Upper lobe of left lung (tissue), 6 donors: ENCODE data around the gene TAS2R30. TPM values are rescaled to one million over a fixed set of nuclear protein-coding genes. Genes with fewer than 3 reads are reported as not detected.
"Not testable (repeated sequence)": the region's sequence is repeated elsewhere in the genome, so short reads cannot be mapped to it uniquely, and the experiment has no call there.

Experiments
- ATAC-seq, 2 donors: fragments of 200-7000 bp; cut with Tn5 transposase; one replicate each; pipeline ENCODE4 v1.9.1; 2022; ENCODE audit warnings: mild to moderate bottlenecking in 2 of 2, moderate library complexity in 2 of 2; ENCODE audit not compliant: low FRiP score in 2 of 2
- DNase-seq, 2 donors: peaks; one replicate each; pipeline ENCODE4 v3.0.0-alpha.2; 2019 to 2020
- H3K27ac ChIP-seq, 4 donors: fragments of 200-600 bp; sonication (generic); one replicate each; pipeline ENCODE4 v1.5.1; 2016 to 2019
- H3K27me3 ChIP-seq, 4 donors: fragments of 200-600 bp; sonication (generic); one replicate each; pipeline ENCODE4 v1.5.1; 2017 to 2019
- H3K36me3 ChIP-seq, 4 donors: fragments of 200-600 bp; sonication (generic); one replicate each; pipeline ENCODE4 v1.5.1; 2016 to 2019
- H3K4me1 ChIP-seq, 4 donors: fragments of 200-600 bp; sonication (generic); one replicate each; pipeline ENCODE4 v1.5.1; 2018 to 2019
- H3K4me3 ChIP-seq, 4 donors: fragments of 200-600 bp; sonication (generic); one replicate each; pipeline ENCODE4 v1.5.1; 2017 to 2019; ENCODE audit warnings: mild to moderate bottlenecking in 2 of 4, moderate library complexity in 1 of 4
- H3K9me3 ChIP-seq, 4 donors: fragments of 200-600 bp; sonication (generic); one replicate each; pipeline ENCODE4 v1.5.1; 2018 to 2019
- CTCF ChIP-seq, 6 experiments: fragments of 450-650 bp in 4 of 6; fragments of 200-600 bp in 2 of 6; sonication (generic) in 2 of 6; IDR thresholded peaks; one replicate each; pipeline ENCODE4 v1.5.1; 2016 to 2019; ENCODE audit warnings: antibody characterized with exemption in 6 of 6
- EP300 ChIP-seq, 4 donors: sonication (generic); formaldehyde crosslinking; IDR thresholded peaks; one replicate each; pipeline ENCODE4 v1.5.1; 2017; ENCODE audit warnings: antibody characterized with exemption in 4 of 4, control low read depth in 2 of 4
- POLR2A ChIP-seq, 4 donors: fragments of 450-650 bp; IDR thresholded peaks; one replicate each; pipeline ENCODE4 v1.5.1; 2016 to 2017; ENCODE audit warnings: antibody characterized with exemption in 4 of 4, mild to moderate bottlenecking in 2 of 4
- POLR2AphosphoS5 ChIP-seq, 2 donors: sonication (generic); formaldehyde crosslinking; IDR thresholded peaks; one replicate each; pipeline ENCODE4 v1.5.1; 2017; ENCODE audit warnings: antibody characterized with exemption in 2 of 2
- WGBS, 2 donors: methylation state at CpG; one replicate each; pipeline ENCODE4 v1.1.5; 2017 to 2018; 5-methylcytosine and 5-hydroxymethylcytosine counted together
- total RNA-seq, 6 donors: library from RNA; depleted of rRNA in 4 of 6; stranded (reverse); fragments of >200 nt in 4 of 6; gene quantifications; one replicate each; pipeline versions ENCODE4 v1.1.0 to v1.2.1, GENCODE V29; 2016 to 2021
- donor health status: DM: no; HTN: no; CAD: no; lungs with moderate emphysema.
- donor health status: DM: no; HTN: yes; CAD: no; lungs with severe emphysema.

The TAS2R30 gene
- total RNA-seq, 6 donors from 2014 or later, result 1.4 to 20.2 (median 6.0) TPM

GRCh38 chr12:11108862-11109261 lies 25.6 kb downstream of the TAS2R30 start:
- ATAC-seq (no peak), DNase-seq (no peak)
- Histone ChIP-seq H3K27me3 (no peaks in the 10 kb centered on the region), H3K36me3 (peaks cover 0 to 2% (median 0%) of the 10 kb centered on the region in 4 donors), H3K27ac (no peak overlapping the region), H3K4me3 (no peak overlapping the region), H3K4me1 (no peaks in the 10 kb centered on the region), H3K9me3 (peaks cover 0 to 17% (median 0%) of the 10 kb centered on the region in 4 donors)
- no peak for TF ChIP-seq POLR2AphosphoS5 (IDR thresholded peaks at IDR 0.05)
- TF ChIP-seq POLR2A (IDR thresholded peaks at IDR 0.05), result no peak
- TF ChIP-seq CTCF (IDR thresholded peaks at IDR 0.05), result no peak
- TF ChIP-seq EP300 (IDR thresholded peaks at IDR 0.05), result no peak
- WGBS, 2 donors, result 81 to 82% methylated on average over 2 of the region's 2 CpGs

- 82 to 85% methylated on average over 1 of the region's 1 CpG for WGBS, 2 donors
- H3K27me3 ChIP-seq, result no peaks in the 10 kb centered on the region
- no peak overlapping the region for H3K4me3 ChIP-seq
- peaks cover 0 to 17% (median 0%) of the 10 kb centered on the region in 4 donors for H3K9me3 ChIP-seq
- no peak overlapping the region for H3K27ac ChIP-seq
- no peaks in the 10 kb centered on the region for H3K36me3 ChIP-seq
- no peak for ATAC-seq
- H3K4me1 ChIP-seq, result no peaks in the 10 kb centered on the region
- TF ChIP-seq POLR2AphosphoS5 (IDR thresholded peaks at IDR 0.05) (no peak), EP300 (IDR thresholded peaks at IDR 0.05) (no peak), CTCF (IDR thresholded peaks at IDR 0.05) (no peak), POLR2A (IDR thresholded peaks at IDR 0.05) (no peak)
- no peak for DNase-seq
These were observed 26.7 kb downstream of the TAS2R30 start for GRCh38 chr12:11107719-11108118.

- Histone ChIP-seq H3K36me3 (no peaks in the 10 kb centered on the region), H3K4me1 (no peaks in the 10 kb centered on the region), H3K27me3 (no peaks in the 10 kb centered on the region), H3K27ac (no peak overlapping the region), H3K4me3 (no peak overlapping the region), H3K9me3 (peaks cover 0 to 8% (median 0%) of the 10 kb centered on the region in 4 donors)
- 92 to 94% methylated on average over 2 of the region's 2 CpGs for WGBS, 2 donors
- TF ChIP-seq EP300 (IDR thresholded peaks at IDR 0.05) (no peak), POLR2AphosphoS5 (IDR thresholded peaks at IDR 0.05) (no peak), CTCF (IDR thresholded peaks at IDR 0.05) (no peak), POLR2A (IDR thresholded peaks at IDR 0.05) (no peak)
- no peak for DNase-seq
- ATAC-seq, result no peak
These were observed 28.2 kb downstream of the TAS2R30 start for GRCh38 chr12:11106288-11106687.

DNA sequence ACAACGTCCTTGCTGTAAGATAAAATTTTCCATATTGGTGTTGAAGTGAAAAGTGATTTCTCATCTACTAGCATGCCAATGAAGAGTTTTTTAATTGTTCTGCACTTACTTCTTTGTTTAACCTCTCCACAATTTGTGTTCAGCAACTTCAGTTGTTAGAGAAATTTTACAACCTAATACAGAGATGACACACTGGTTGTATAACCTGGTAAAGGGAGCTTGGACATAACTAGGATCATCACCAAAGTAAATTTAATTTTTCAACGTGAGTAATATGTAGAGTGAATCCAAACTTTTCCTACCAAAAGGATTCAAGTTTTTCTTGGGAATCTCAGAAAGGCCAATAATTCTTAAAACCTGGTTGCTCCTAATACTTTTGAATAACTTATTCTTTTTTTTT lies 28.9 kb downstream of the TAS2R30 start:
- no peak for TF ChIP-seq POLR2AphosphoS5 (IDR thresholded peaks at IDR 0.05)
- TF ChIP-seq CTCF (IDR thresholded peaks at IDR 0.05), result no peak
- DNase-seq (no peak), ATAC-seq (no peak)
- no peak overlapping the region for H3K27ac ChIP-seq
- no peaks in the 10 kb centered on the region for H3K27me3 ChIP-seq
- H3K4me1 ChIP-seq, result no peaks in the 10 kb centered on the region
- H3K36me3 ChIP-seq, result no peaks in the 10 kb centered on the region
- WGBS, 2 donors, result 87% methylated on average over 2 of the region's 2 CpGs
- H3K4me3 ChIP-seq, result no peak overlapping the region
- peaks cover 0 to 1% (median 0%) of the 10 kb centered on the region in 4 donors for H3K9me3 ChIP-seq

DNA sequence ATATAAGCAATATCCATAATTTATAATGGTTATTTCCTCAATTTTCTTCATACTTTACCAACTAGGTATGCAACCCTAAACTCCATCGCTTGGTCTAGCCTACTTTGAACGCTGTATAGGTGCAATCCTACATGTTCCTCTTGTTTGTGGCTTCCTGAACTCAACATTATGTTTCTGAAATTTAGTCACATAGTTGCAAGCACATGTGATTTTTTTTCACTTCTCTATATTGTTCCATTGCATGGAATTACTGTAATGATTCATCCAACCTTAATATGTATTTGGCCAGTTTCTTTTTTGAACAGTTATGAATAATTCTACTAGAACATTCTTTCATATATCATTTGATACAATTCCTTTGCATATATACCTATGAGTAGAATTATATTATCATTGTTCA lies 39.5 kb downstream of the TAS2R30 start:
- not testable (repeated sequence) for H3K4me1 ChIP-seq, H3K27ac ChIP-seq, H3K27me3 ChIP-seq, H3K36me3 ChIP-seq, H3K9me3 ChIP-seq, H3K4me3 ChIP-seq, DNase-seq, ATAC-seq
- WGBS, 2 donors, result no CpG with 5 or more reads among the region's 2 CpGs
